ENCODE measurements around the gene CCDC159.
"Not testable (repeated sequence)": the region's sequence is repeated elsewhere in the genome, so short reads cannot be mapped to it uniquely, and the experiment has no call there.

The CCDC159 gene, protein sequence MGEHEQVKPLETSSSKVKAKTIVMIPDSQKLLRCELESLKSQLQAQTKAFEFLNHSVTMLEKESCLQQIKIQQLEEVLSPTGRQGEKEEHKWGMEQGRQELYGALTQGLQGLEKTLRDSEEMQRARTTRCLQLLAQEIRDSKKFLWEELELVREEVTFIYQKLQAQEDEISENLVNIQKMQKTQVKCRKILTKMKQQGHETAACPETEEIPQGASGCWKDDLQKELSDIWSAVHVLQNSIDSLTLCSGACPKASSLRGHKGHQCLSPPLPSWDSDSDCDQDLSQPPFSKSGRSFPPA

GRCh38 chr19:11346104-11346940 is at the start of gene CCDC159, which contains the start of gene TMEM205:
CCDC159 (plus strand) TSS chr19:11346519; CDS start chr19:11346607, 88 bp downstream.
TMEM205 (minus strand) TSS chr19:11346268; CDS start chr19:11345619, 649 bp downstream.
- in situ Hi-C loops (cut with MboI; ENCODE audit: low sequenced_read_pairs) = no loop called here
- H3K4me3 ChIP-seq = peak within 1 kb of the TSS; percentile 70
- peaks cover 2% of the 10 kb centered on the region; the same call in 1 of the 2 replicates for H3K9me3 ChIP-seq
- H3K27me3 ChIP-seq (ENCODE audit: low read depth) = no peaks in the 10 kb centered on the region
- no peaks in the 10 kb centered on the region; the same call in 1 of the 2 replicates for H3K36me3 ChIP-seq (replicated peaks)
- H3K4me1 ChIP-seq = peaks cover 10% of the 10 kb centered on the region
- peak; percentile 98 to 99 for DNase-seq (ENCODE audit: low spot score in 2 of 2)

DNA sequence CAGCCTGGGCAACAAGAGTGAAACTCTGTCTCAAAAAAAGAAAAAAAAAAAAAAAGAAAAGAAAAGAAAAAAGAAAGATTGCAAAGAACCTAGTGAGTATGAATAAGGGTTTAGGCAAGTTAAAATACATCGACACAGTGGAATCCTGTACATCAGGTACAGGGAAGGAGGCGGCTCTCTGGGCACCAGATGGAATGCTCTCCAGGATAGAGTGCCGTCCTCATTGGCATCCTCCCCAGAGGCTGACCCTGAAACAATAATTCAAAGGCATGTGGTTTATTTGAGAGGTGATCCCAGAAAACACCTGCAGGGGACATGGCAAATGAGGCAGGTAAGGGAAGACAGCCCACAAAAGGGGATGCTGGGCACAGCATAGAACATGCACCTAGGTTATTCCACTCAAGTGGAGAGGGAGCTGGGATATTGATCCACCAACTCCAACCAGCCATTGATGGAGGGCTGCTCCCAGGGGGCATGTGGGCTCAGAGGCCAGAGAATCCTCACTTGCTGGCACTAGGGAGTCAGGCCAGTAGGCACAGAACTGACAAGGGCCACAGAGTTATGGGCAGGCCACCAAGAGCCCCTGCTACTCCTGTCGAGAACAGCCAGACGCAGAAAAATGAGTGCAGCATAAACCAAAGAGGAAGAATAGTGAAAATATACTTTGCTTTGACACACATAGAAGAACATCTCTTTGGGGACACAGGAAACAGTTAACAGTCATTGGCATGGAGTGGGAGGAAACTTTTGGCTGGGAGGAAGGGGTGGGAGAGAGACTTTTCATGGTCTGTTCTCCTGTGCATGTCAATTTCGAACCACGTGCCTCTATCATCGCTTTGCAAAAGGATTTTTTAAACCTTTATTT is 46.1 kb upstream of the CCDC159 start:
- H3K4me3 ChIP-seq = no peak overlapping the region
- no peaks in the 10 kb centered on the region for H3K27me3 ChIP-seq (ENCODE audit: low read depth)
- H3K4me1 ChIP-seq = peaks cover 4% of the 10 kb centered on the region; the same call in 1 of the 2 replicates
- in situ Hi-C loops (cut with MboI; ENCODE audit: low sequenced_read_pairs) = loop anchor here (10.0 kb wide), 1 partner anchor 185 kb away; the partner anchor contains the start of gene ELAVL3
- H3K36me3 ChIP-seq (replicated peaks) = no peaks in the 10 kb centered on the region
- DNase-seq (ENCODE audit: low spot score in 2 of 2) = no peak
- no peaks in the 10 kb centered on the region for H3K9me3 ChIP-seq

- Histone ChIP-seq H3K9me3 (no peaks in the 10 kb centered on the region), H3K4me1 (peaks cover 4% of the 10 kb centered on the region; the same call in 1 of the 2 replicates)
- no peak for DNase-seq (ENCODE audit: low spot score in 2 of 2)
These were observed 45.6 kb upstream of the CCDC159 start for GRCh38 chr19:11300811-11301120.

DNA sequence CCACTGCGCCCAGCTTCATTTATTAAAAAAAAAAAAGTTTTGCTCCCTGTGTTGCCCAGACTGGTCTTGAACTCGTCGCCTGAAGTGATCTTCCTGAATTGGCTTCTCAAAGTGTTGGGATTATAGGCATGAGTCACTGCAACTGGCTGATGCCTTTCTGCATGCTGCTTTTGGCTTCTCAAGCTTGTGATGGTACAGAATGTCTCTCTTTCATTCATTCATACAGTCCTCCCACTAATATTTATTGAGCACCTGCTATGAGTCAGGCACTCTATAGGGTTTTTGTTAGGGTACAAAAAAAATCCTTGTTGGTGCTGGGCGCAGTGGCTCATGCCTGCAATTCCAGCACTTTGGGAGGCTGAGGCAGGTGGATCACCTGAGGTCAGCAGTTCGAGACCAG is 41.4 kb upstream of the CCDC159 start:
- no peak for DNase-seq (ENCODE audit: low spot score in 2 of 2)
- Histone ChIP-seq H3K4me1 (no peaks in the 10 kb centered on the region; the same call in 1 of the 2 replicates), H3K36me3 (replicated peaks) (no peaks in the 10 kb centered on the region), H3K27me3 (ENCODE audit: low read depth) (no peaks in the 10 kb centered on the region), H3K4me3 (no peak overlapping the region), H3K9me3 (no peaks in the 10 kb centered on the region)
- in situ Hi-C loops (cut with MboI; ENCODE audit: low sequenced_read_pairs) = no loop called here

More at GRCh38 chr19:11300811-11301120, 45.6 kb upstream of the CCDC159 start:
- H3K36me3 ChIP-seq (replicated peaks) = no peaks in the 10 kb centered on the region
- H3K27me3 ChIP-seq (ENCODE audit: low read depth) = no peaks in the 10 kb centered on the region
- no peak overlapping the region for H3K4me3 ChIP-seq
- in situ Hi-C loops (cut with MboI; ENCODE audit: low sequenced_read_pairs) = no loop called here

DNA sequence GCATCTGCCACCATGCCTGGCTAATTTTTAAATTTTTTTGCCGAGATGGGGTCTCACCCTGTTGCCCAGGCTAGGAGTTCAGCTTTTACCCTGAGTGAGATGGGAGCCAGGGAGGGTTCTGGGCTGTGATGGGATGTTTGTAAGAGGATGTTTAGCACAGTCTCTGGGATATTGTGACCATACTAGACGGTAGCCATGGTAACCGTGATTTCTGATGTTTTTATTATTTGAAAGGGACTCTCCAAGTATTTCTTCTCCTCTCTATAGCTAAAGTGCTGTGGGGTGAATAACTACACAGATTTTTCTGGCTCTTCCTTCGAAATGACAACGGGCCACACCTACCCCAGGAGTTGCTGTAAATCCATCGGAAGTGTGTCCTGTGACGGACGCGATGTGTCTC is 40.0 kb upstream of the CCDC159 start:
- DNase-seq (ENCODE audit: low spot score in 2 of 2) = no peak
- Histone ChIP-seq H3K4me1 (no peaks in the 10 kb centered on the region; the same call in 1 of the 2 replicates), H3K36me3 (replicated peaks) (no peaks in the 10 kb centered on the region), H3K4me3 (no peak overlapping the region), H3K9me3 (no peaks in the 10 kb centered on the region), H3K27me3 (ENCODE audit: low read depth) (no peaks in the 10 kb centered on the region)
- in situ Hi-C loops (cut with MboI; ENCODE audit: low sequenced_read_pairs) = no loop called here

DNA sequence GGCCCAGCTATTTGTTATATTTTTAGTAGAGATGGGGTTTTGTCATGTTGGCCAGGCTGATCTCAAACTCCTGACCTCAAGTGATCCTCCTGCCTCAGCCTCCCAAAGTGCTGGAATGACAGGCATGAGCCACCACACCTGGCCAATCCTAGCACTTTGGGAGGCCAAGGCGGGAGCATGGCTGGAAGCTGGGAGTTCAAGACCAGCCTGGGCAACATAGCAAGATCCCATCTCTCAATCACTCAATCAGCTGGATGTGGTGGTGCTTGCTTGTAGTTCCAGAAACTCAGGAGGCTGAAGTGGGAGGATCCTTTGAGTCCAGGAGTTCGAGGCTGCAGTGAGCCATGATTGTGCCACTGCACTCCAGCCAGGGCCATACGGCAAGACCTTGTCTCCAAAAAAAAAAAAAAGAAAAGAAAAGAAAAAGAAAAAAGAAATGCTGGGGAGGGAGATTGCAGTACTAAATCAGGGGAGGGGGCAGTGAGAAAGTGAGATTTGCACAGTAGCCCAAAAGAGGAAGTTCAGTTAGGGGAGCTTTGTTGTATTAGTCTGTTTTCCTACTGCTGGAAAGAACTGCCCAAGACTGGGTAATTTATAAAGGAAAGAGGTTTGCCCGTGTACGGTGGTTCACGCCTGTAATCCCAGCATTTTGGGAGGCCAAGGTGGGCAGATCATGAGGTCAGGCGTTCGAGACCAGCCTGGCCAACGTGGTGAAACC is 25.9 kb upstream of the CCDC159 start:
- DNase-seq (ENCODE audit: low spot score in 2 of 2); H3K27me3 ChIP-seq (ENCODE audit: low read depth); H3K4me1 ChIP-seq; H3K4me3 ChIP-seq; in situ Hi-C loops (cut with MboI; ENCODE audit: low sequenced_read_pairs); H3K36me3 ChIP-seq (replicated peaks); H3K9me3 ChIP-seq: not testable (repeated sequence)

GRCh38 chr19:11321191-11322126 is 24.9 kb upstream of the CCDC159 start:
- no peaks in the 10 kb centered on the region for H3K27me3 ChIP-seq (ENCODE audit: low read depth)
- H3K4me3 ChIP-seq = no peak overlapping the region
- H3K36me3 ChIP-seq (replicated peaks) = no peaks in the 10 kb centered on the region
- no peaks in the 10 kb centered on the region for H3K4me1 ChIP-seq
- in situ Hi-C loops (cut with MboI; ENCODE audit: low sequenced_read_pairs) = no loop called here
- no peak for DNase-seq (ENCODE audit: low spot score in 2 of 2)
- H3K9me3 ChIP-seq = no peaks in the 10 kb centered on the region

- DNase-seq (ENCODE audit: low spot score in 2 of 2) = no peak
- no peak overlapping the region for H3K4me3 ChIP-seq
- H3K4me1 ChIP-seq = no peaks in the 10 kb centered on the region
- in situ Hi-C loops (cut with MboI; ENCODE audit: low sequenced_read_pairs) = no loop called here
- H3K9me3 ChIP-seq = no peaks in the 10 kb centered on the region
- H3K27me3 ChIP-seq (ENCODE audit: low read depth) = no peaks in the 10 kb centered on the region
- H3K36me3 ChIP-seq (replicated peaks) = no peaks in the 10 kb centered on the region
These were observed 23.9 kb upstream of the CCDC159 start for GRCh38 chr19:11322269-11323024.

DNA sequence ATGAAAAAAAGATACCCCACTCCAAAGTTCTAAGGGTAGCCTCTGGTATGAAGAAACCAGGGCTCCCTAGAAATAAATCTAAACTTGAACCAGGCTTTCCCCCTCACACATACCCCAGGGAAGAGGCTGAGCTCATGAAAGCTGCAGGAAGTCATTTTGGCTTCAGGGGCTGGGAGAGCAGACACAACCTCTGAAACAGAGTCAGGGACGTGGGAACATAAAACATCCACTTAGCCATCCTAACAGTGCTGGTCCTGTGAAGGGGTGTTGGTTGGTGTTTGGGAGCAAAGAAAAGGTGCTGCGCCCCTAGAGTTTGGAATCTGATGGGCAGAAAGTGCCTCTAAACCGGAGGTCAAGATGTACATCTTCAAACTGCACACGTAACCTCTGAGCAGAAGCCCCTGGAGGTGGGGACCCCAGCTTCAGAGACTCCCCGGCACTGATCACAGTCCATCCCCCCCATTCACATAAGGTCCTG is 22.7 kb upstream of the CCDC159 start:
- no peak for DNase-seq (ENCODE audit: low spot score in 2 of 2)
- H3K27me3 ChIP-seq (ENCODE audit: low read depth) = no peaks in the 10 kb centered on the region
- no peaks in the 10 kb centered on the region for H3K36me3 ChIP-seq (replicated peaks)
- in situ Hi-C loops (cut with MboI; ENCODE audit: low sequenced_read_pairs) = no loop called here
- no peaks in the 10 kb centered on the region for H3K9me3 ChIP-seq
- no peaks in the 10 kb centered on the region for H3K4me1 ChIP-seq
- H3K4me3 ChIP-seq = no peak overlapping the region

DNA sequence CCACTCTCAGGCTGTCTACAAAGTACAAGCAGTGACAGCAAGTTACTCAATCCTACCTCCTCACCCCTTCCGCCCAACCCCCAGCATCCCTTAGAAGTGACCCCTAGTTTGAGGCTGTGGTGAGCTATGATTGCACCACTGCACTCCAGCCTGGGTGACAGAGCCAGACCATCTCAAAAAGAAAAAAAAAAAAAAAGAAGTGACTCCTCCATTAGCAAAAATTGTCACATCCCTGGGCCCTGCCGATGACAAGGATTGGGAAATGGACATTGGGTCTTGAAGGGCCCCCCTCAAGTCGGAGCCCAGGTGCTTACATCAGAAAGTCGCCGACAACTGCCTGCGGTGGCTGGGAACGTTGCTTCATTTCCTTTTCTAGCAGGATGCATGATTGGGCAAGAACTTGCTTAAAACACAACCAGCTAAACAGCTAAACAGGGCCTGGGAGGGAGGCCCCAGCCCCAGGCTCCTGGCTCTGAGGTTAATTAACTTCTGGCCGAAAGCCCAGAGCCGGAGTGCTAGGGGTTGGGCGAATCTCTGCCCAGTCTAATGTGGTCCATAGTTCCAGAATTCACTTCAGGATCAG is 22.1 kb upstream of the CCDC159 start:
- DNase-seq (ENCODE audit: low spot score in 2 of 2) = peak in 1 of 2 experiments; percentile 49
- Histone ChIP-seq H3K4me3 (no peak overlapping the region), H3K36me3 (replicated peaks) (no peaks in the 10 kb centered on the region), H3K4me1 (no peaks in the 10 kb centered on the region), H3K27me3 (ENCODE audit: low read depth) (no peaks in the 10 kb centered on the region), H3K9me3 (no peaks in the 10 kb centered on the region)
- in situ Hi-C loops (cut with MboI; ENCODE audit: low sequenced_read_pairs) = no loop called here

GRCh38 chr19:11324748-11325389 is 21.4 kb upstream of the CCDC159 start:
- no peaks in the 10 kb centered on the region for H3K27me3 ChIP-seq (ENCODE audit: low read depth)
- DNase-seq (ENCODE audit: low spot score in 2 of 2) = no peak
- in situ Hi-C loops (cut with MboI; ENCODE audit: low sequenced_read_pairs) = no loop called here
- H3K36me3 ChIP-seq (replicated peaks) = no peaks in the 10 kb centered on the region
- H3K4me1 ChIP-seq = peaks cover 1% of the 10 kb centered on the region
- no peaks in the 10 kb centered on the region for H3K9me3 ChIP-seq
- no peak overlapping the region for H3K4me3 ChIP-seq

Measured in HAP-1 (cell line).